Osteoblast (primary cell): ENCODE measurements around the gene NPL. TPM values are rescaled to one million over a fixed set of nuclear protein-coding genes. Genes with fewer than 3 reads are reported as not detected.

Experiments used
- DNase-seq: peaks from one replicate; pipeline ENCODE4 v3.0.0; 2011; ENCODE audit warnings: low spot score, mixed read lengths; ENCODE audit not compliant: insufficient read length; ENCODE audit errors: missing footprints
- H2AFZ ChIP-seq: 2 replicates; pipeline ENCODE4 v1.6.0; 2011; ENCODE audit warnings: mild to moderate bottlenecking, low read length
- H3K27ac ChIP-seq: 2 replicates; pipeline ENCODE4 v1.5.1; 2011; ENCODE audit warnings: mild to moderate bottlenecking, low read depth, low read length, moderate library complexity
- H3K27me3 ChIP-seq: 2 replicates; pipeline ENCODE4 v1.6.0; 2012; ENCODE audit warnings: mild to moderate bottlenecking, control low read depth, inconsistent platforms, low read length, moderate library complexity; ENCODE audit not compliant: insufficient read depth
- H3K36me3 ChIP-seq: 2 replicates; pipeline ENCODE4 v1.5.1; 2011; ENCODE audit warnings: mild to moderate bottlenecking, low read length, control low read depth, moderate library complexity; ENCODE audit not compliant: insufficient read depth
- H3K4me1 ChIP-seq: 2 replicates; pipeline ENCODE4 v1.5.1; 2011; ENCODE audit warnings: mild to moderate bottlenecking, low read length, control low read depth, moderate library complexity; ENCODE audit not compliant: insufficient read depth
- H3K4me2 ChIP-seq: 2 replicates; pipeline ENCODE4 v1.6.0; 2011; ENCODE audit warnings: mild to moderate bottlenecking, low read length; ENCODE audit not compliant: insufficient read depth
- H3K4me3 ChIP-seq: fragments of 200-600 bp; sonication (generic); 3 replicates; pipeline ENCODE4 v1.5.1; 2012; ENCODE audit warnings: mild to moderate bottlenecking, low read length, inconsistent platforms; ENCODE audit not compliant: insufficient read depth
- H3K79me2 ChIP-seq: 2 replicates; pipeline ENCODE4 v1.6.0; 2012; ENCODE audit warnings: mild to moderate bottlenecking, low read length, control low read depth, inconsistent platforms; ENCODE audit not compliant: insufficient read depth
- H3K9me3 ChIP-seq: 2 replicates; pipeline ENCODE4 v1.5.1; 2011; ENCODE audit warnings: low read depth, low read length, control low read depth
- H4K20me1 ChIP-seq: 2 replicates; pipeline ENCODE4 v1.6.0; 2012; ENCODE audit warnings: mild to moderate bottlenecking, low read length, control low read depth; ENCODE audit not compliant: insufficient read depth
- CTCF ChIP-seq: IDR thresholded peaks from 2 replicates; pipeline ENCODE4 v1.5.1; 2011; ENCODE audit warnings: mild to moderate bottlenecking, low read depth, low read length, moderate library complexity; ENCODE audit errors: extremely low read depth
- total RNA-seq: library from RNA; depleted of rRNA; stranded (reverse); fragments of >200 nt; gene quantifications from 2 replicates; pipeline ENCODE4 v1.2.3, GENCODE V29; 2012

Gene NPL
- total RNA-seq, 1 donor, result 2.5 TPM

GRCh38 chr1:182875889-182876288, 86.3 kb downstream of the NPL start:
- H3K9me3 ChIP-seq, result no peaks in the 10 kb centered on the region
- no peak overlapping the region for H3K27ac ChIP-seq
- no peak for TF ChIP-seq CTCF
- H3K4me1 ChIP-seq, result no peaks in the 10 kb centered on the region
- no peak for DNase-seq
- no peak overlapping the region for H2AFZ ChIP-seq
- H3K4me2 ChIP-seq, result no peak overlapping the region
- peaks cover 100% of the 10 kb centered on the region for H3K36me3 ChIP-seq
- H3K79me2 ChIP-seq, result peaks cover 7% of the 10 kb centered on the region
- H3K27me3 ChIP-seq, result no peaks in the 10 kb centered on the region
- H3K4me3 ChIP-seq, result no peak overlapping the region
- H4K20me1 ChIP-seq, result peaks cover 3% of the 10 kb centered on the region

- Histone ChIP-seq H3K36me3 (peaks cover 100% of the 10 kb centered on the region), H3K27ac (no peak overlapping the region), H3K4me3 (no peak overlapping the region), H3K9me3 (no peaks in the 10 kb centered on the region), H3K4me2 (no peak overlapping the region), H2AFZ (no peak overlapping the region), H3K79me2 (peaks cover 7% of the 10 kb centered on the region), H3K4me1 (no peaks in the 10 kb centered on the region), H4K20me1 (peaks cover 3% of the 10 kb centered on the region), H3K27me3 (no peaks in the 10 kb centered on the region)
- DNase-seq, result no peak
- TF ChIP-seq CTCF, result no peak
Observed at GRCh38 chr1:182877331-182877730, 87.8 kb downstream of the NPL start.

GRCh38 chr1:182877842-182878241, 88.3 kb downstream of the NPL start:
- Histone ChIP-seq H3K4me1 (no peaks in the 10 kb centered on the region), H3K36me3 (peaks cover 97% of the 10 kb centered on the region), H3K79me2 (peaks cover 6% of the 10 kb centered on the region), H3K4me3 (no peak overlapping the region), H2AFZ (no peak overlapping the region), H3K27me3 (no peaks in the 10 kb centered on the region), H3K27ac (no peak overlapping the region), H4K20me1 (peaks cover 3% of the 10 kb centered on the region), H3K4me2 (no peak overlapping the region), H3K9me3 (no peaks in the 10 kb centered on the region)
- no peak for DNase-seq
- TF ChIP-seq CTCF, result no peak

Other genes with a start within 250 kb of the NPL start
- 7.2 and 9.1 TPM in 2 replicates for gene RNASEL, start 200.5 kb upstream of the NPL start, total RNA-seq
- gene RGS16, start 185.4 kb upstream of the NPL start, total RNA-seq, result under 0.01 and 0.29 TPM in 2 replicates
- gene RGS8, start 105.2 kb upstream of the NPL start, total RNA-seq, result not detected in 2 replicates
- 107 and 118 TPM in 2 replicates for gene DHX9, start 49.6 kb downstream of the NPL start, total RNA-seq
- gene SHCBP1L, start 163.4 kb downstream of the NPL start, total RNA-seq, result not detected in 2 replicates
- 903 and 966 TPM in 2 replicates for gene LAMC1, start 233.6 kb downstream of the NPL start, total RNA-seq